Measurements from ENCODE around the gene RASAL3.
"Not testable (repeated sequence)": the region's sequence is repeated elsewhere in the genome, so short reads cannot be mapped to it uniquely, and the experiment has no call there.

The RASAL3 gene

GRCh38 chr19:15417699-15418098 lies 46.6 kb downstream of the RASAL3 start:
- no peak for TF ChIP-seq CTCF (IDR thresholded peaks at IDR 0.05; ENCODE audit: low read depth, low read length)
- TF ChIP-seq MYC (IDR thresholded peaks at IDR 0.05; ENCODE audit: low read depth, low read length): no peak
- no peak for TF ChIP-seq MAX (IDR thresholded peaks at IDR 0.05; ENCODE audit: low read depth, low read length)
- no peak for TF ChIP-seq POLR2A (IDR thresholded peaks at IDR 0.05; ENCODE audit: extremely low read depth, insufficient read length)
- no peak for DNase-seq (ENCODE audit: low read depth)
- H3K4me3 ChIP-seq (ENCODE audit: low read depth, low read length): peak overlapping the region; percentile 97

GRCh38 chr19:15412832-15413231 lies 51.5 kb downstream of the RASAL3 start:
- H3K4me3 ChIP-seq (ENCODE audit: low read depth, low read length): no peak overlapping the region
- no peak for DNase-seq (ENCODE audit: low read depth)
- TF ChIP-seq MAX (IDR thresholded peaks at IDR 0.05; ENCODE audit: low read depth, low read length) (no peak), POLR2A (IDR thresholded peaks at IDR 0.05; ENCODE audit: extremely low read depth, insufficient read length) (no peak), MYC (IDR thresholded peaks at IDR 0.05; ENCODE audit: low read depth, low read length) (no peak), CTCF (IDR thresholded peaks at IDR 0.05; ENCODE audit: low read depth, low read length) (no peak)

GRCh38 chr19:15411351-15411750 lies 53.0 kb downstream of the RASAL3 start:
- H3K4me3 ChIP-seq (ENCODE audit: low read depth, low read length): not testable (repeated sequence)
- DNase-seq (ENCODE audit: low read depth): peak; percentile 24

- H3K4me3 ChIP-seq (ENCODE audit: low read depth, low read length): no peak overlapping the region
- DNase-seq (ENCODE audit: low read depth): no peak
- TF ChIP-seq POLR2A (IDR thresholded peaks at IDR 0.05; ENCODE audit: extremely low read depth, insufficient read length) (no peak), MAX (IDR thresholded peaks at IDR 0.05; ENCODE audit: low read depth, low read length) (no peak), MYC (IDR thresholded peaks at IDR 0.05; ENCODE audit: low read depth, low read length) (no peak), CTCF (IDR thresholded peaks at IDR 0.05; ENCODE audit: low read depth, low read length) (no peak)
Observed at GRCh38 chr19:15404780-15405211, 59.5 kb downstream of the RASAL3 start.

GRCh38 chr19:15404097-15404779 lies 60.1 kb downstream of the RASAL3 start:
- TF ChIP-seq CTCF (IDR thresholded peaks at IDR 0.05; ENCODE audit: low read depth, low read length) (no peak), MAX (IDR thresholded peaks at IDR 0.05; ENCODE audit: low read depth, low read length) (no peak)
- no peak overlapping the region for H3K4me3 ChIP-seq (ENCODE audit: low read depth, low read length)
- DNase-seq (ENCODE audit: low read depth): no peak

GRCh38 chr19:15403151-15403531 lies 61.2 kb downstream of the RASAL3 start:
- no peak overlapping the region for H3K4me3 ChIP-seq (ENCODE audit: low read depth, low read length)
- DNase-seq (ENCODE audit: low read depth): no peak
- TF ChIP-seq MAX (IDR thresholded peaks at IDR 0.05; ENCODE audit: low read depth, low read length) (no peak), POLR2A (IDR thresholded peaks at IDR 0.05; ENCODE audit: extremely low read depth, insufficient read length) (no peak), MYC (IDR thresholded peaks at IDR 0.05; ENCODE audit: low read depth, low read length) (no peak), CTCF (IDR thresholded peaks at IDR 0.05; ENCODE audit: low read depth, low read length) (no peak)

Measured in NB4 (cell line).